Measurements from ENCODE around the gene LGR4. TPM values are rescaled to one million over a fixed set of nuclear protein-coding genes. Genes with fewer than 3 reads are reported as not detected.

LGR4 gene
- total RNA-seq, 1 donor from 2014 or later = not detected

Other genes starting within 250 kb of the LGR4 start
- 7.8 and 9.5 TPM in 2 replicates for gene CCDC34, start 109.6 kb downstream of the LGR4 start, total RNA-seq
- 27.8 and 28.2 TPM in 2 replicates for gene LIN7C, start 34.0 kb upstream of the LGR4 start, total RNA-seq
- gene BDNF, start 227.7 kb upstream of the LGR4 start, total RNA-seq = not detected in 2 replicates

Data from T-helper 1 cell treated with Interleukin-12 subunit alpha and Interleukin-12 subunit beta and Interleukin-4 antibody, amounts not matched to agents 30 ng/mL and 1 ng/mL, for 36 hours (primary cell).